Measurements from ENCODE around the gene FAM171A1.
A peak's percentile ranks its signal among the peaks of the same experiment; 100 is the strongest.
"Not testable (repeated sequence)": the region's sequence is repeated elsewhere in the genome, so short reads cannot be mapped to it uniquely, and the experiment has no call there.

Gene FAM171A1

GRCh38 chr10:15370856-15371701 is at the start of gene FAM171A1:
TSS of gene FAM171A1 (minus strand) at chr10:15371289. CDS start at chr10:15371052, 237 bp downstream.
- DNase-seq: no peak

DNA sequence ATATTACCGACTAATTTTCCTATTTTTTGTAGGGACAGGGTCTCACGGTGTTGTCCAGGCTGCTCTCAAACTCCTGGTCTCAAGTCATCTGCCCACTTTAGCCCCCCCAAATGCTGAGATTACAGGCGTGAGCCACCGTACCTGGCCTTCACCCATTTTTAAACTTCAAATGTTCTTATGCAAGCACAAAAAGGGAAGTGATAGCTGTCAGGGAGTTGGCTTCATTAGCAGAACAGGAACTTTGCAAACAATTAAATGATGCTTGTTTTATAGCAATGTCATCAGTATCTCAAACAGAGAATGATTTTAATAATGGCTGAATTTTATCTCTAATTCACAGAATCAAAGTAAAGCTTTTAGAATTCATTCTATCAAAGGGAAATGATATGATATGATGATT is 49.8 kb upstream of the FAM171A1 start:
- peak; percentile 62 for DNase-seq

- peak; percentile 0 for DNase-seq
These were observed 48.3 kb upstream of the FAM171A1 start for GRCh38 chr10:15419279-15419874.

DNA sequence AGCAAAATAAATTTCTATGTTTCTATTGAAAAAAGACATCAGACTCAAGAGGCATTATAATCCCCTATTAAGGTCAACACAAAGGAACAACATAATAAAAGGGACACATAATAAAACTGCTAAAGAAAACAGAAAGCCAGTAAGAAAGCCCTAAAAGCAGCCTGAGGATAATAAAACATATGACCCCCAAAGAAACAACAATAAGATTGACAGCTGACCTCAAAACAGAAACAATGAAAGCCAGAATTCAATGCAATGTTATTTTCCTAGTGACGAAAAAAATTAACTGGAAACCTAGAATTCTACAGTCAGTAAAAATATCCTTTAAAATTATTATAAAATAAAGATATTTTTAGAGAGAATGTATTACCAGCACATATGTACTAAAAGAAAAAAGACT is 44.9 kb upstream of the FAM171A1 start:
- DNase-seq: no peak

DNA sequence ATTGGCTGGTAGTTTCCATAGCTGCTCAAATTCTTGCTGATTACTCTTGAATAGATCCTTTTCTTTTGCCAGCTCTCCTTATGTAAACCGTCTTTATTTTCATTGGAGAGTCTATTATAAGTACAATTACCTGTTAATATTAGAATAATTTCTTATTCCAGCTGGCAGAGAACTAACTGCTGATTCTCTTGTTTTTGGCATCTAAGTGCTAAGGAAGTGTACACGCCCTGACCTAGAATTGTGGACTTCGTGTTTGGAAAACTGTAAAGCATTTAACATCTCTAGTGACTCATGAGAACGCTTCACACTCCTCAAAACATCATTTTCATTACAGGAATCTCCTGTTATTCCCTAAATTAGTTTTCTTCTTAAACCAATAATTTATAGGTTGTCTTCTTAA is 39.9 kb upstream of the FAM171A1 start:
- no peak for DNase-seq

GRCh38 chr10:15409350-15409749 is 38.3 kb upstream of the FAM171A1 start:
- not testable (repeated sequence) for DNase-seq

DNA sequence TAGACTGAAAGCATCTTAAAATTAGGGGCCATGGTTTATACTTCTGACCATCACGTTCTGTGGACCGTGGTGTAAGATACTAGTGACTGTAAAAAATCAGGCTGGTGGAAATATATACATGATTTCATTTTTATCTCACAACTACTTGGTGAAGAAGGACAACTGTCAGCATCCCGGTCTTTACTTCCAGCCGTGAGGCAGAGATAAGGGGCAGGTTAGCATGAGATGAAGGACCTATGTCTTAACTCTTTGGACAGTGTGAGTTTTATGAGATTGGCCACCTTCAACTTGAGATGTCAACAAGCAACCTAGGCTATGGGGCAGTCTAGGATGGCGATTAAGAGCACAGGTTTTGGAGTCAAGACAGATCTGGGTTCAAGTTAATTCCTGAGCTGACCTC is 37.5 kb upstream of the FAM171A1 start:
- DNase-seq: no peak

DNA sequence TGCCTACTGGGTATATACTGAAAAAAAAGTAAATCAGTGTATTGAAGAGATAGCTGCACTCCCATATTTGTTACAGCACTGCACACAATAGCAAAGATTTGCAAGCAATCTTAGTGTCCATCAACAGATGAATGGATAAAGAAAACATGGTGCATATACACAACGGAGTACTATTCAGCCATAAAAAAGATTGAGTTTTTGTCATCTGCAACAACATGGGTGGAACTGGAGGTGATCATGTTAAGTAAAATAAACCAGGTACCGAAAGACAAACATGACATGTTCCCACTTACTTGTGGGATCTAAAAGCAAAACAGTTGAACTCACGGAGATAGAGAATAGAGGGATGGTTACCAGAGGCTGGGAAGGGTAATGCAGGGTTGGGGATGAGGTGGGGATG is 34.2 kb upstream of the FAM171A1 start:
- no peak for DNase-seq

GRCh38 chr10:15401382-15401781 is 30.3 kb upstream of the FAM171A1 start:
- no peak for DNase-seq

DNA sequence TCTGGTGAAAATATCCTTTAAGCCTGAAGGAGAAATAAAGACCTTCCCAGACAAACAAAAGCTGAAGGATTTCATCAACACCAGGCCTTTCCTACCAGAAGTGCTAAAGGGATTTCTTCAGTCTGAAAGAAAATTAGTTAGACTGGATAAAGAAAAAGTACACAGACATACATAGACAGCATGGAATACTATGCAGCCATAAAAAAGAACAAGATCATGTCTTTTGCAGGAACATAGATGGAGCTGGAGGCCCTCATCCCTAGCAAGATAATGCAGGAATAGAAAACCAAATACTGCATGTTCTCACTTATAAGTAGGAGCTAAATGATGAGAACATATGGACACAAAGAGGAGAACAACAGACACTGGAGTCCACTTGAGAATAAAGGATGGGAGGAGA is 29.4 kb upstream of the FAM171A1 start:
- DNase-seq: not testable (repeated sequence)

- no peak for DNase-seq
These were observed 28.1 kb upstream of the FAM171A1 start for GRCh38 chr10:15399060-15399661.

GRCh38 chr10:15395935-15396334 is 24.8 kb upstream of the FAM171A1 start:
- DNase-seq: no peak

- no peak for DNase-seq
These were observed 22.2 kb upstream of the FAM171A1 start for GRCh38 chr10:15393139-15393825.

DNA sequence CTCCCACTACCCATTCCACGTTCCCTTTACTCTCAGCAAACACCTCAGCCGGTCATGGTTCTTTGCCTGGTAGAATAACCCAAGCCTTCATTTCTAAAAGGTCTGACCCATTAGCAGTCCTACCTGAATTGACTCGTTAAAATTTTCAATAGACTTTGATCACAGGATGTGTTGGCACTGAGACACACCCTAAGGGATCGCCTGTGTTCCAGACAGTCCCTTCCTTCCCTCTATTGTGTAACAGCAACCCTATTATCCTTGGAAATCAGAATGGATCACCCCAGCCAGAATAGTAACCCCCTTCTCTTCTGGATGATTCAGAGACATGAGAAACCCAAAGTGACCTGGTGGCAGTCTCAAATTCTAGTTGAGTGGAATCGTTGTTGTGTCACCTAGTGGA is 20.4 kb upstream of the FAM171A1 start:
- DNase-seq: no peak

DNA sequence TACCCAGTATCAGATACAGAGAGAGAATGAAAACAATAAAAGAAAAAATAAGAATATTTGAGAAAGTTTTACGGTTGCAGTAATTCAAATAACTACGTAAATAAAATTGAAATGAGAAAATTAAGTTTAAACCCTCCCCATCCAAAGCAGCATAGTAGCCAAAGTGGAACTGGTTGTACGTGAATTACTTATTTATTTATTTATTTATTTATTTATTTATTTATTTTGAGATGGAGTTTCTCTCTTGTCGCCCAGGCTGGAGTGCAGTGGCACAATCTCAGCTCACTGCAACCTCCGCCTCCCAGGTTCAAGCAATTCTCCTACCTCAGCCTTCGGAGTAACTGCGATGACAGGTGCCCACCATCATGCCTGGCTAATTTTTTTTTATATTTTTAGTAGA is 17.1 kb upstream of the FAM171A1 start:
- DNase-seq: not testable (repeated sequence)

DNA sequence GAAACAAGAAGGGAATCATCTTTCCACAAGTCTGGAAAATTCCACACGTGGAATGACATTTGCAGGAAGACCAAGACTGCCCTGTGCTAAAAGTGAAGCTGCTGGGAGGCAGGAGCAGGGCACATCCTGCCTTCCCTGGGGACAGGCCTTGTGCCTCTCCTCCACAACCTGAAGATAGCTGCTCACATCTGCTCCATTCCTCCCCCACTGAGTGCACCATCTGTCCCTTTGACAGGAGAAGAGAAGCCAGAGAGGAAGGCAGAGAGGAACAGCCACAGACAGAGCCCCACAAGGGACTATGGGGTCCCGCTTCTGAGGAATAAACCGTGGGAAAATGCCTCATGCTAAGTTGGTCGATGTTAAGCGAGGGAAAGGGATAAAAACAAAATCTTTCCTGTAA is 15.9 kb upstream of the FAM171A1 start:
- DNase-seq: no peak

DNA sequence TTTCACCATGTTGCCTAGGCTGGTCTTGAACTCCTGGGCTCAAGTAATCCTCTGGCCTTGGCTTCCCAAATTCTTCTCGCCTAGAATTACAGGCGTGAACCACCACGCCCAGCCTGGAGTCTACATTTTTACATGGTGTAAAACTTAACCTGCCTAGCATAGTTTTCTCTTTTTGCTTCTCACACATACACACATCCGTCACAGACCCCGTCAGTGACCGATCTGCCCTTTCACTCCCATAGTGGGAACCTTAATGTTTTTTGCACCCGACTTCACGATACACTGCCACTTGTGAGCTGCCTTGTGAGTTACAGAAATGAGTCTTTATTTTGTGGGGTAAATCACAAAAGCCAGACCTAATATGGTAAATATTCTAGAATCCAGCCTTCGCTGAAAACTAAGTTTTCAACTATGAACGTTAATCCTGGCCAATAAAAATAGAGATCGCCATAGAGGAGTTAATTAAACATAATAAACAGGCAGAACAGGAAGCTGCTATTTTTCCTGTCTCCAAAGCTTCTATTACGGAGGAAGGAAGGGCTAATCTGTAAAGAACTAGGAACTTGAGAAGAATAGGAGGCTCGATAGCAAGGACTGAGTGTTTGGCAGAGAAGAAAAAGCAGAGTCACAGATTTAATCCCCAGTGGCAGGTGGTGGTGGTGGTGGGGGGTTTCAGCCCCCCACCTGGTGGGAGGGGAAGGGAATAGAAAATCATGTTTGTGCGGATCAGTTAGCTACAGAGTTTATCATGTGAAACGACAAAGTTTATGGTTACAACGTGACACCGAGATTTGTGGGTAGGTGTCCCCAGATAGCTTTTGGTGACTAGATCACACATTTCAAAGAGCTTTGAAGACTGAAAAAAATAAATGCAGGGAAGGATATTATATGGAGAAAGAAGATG is 14.7 kb upstream of the FAM171A1 start:
- no peak for DNase-seq

GRCh38 chr10:15381420-15381819 is 10.3 kb upstream of the FAM171A1 start:
- no peak for DNase-seq

- no peak for DNase-seq
These were observed 8.0 kb upstream of the FAM171A1 start for GRCh38 chr10:15379078-15379477.

DNA sequence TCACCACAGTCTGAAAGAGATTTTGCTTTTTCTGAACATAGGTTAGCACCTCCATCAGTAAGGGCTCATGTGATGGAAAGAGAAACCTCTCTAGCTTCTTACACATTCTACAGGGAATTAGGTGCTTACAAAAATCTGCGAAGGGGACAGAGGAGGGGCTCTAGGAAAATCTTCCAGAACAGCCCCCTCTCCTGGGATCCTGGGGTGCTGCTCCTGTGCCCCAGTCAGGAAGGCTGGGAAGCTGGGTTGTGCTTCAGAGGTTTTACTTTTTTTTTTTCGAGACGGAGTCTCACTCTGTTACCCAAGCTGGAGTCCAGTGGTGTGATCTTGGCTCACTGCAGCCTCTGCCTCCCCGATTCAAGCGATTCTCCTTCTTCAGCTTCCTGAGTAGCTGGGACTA is 7.5 kb upstream of the FAM171A1 start:
- no peak for DNase-seq

DNA sequence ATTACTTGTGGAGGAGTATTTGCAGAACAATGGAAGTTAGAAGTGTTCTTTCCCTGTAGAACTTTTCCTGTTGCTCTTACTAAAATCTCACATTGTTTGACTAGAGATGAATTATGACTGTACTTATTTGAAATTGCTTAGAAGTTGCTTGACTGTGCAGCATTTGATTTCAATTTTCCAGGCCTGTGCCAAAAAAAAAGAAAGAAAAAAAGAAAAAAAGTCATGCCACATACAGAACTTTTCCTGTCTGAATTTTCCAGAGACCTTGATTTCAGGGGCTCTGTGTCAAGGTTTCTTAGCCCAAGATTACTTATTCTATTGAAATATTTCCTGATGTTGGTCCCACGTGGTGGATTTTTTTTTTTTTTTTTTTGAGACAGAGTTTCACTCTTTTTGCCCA is 3.5 kb upstream of the FAM171A1 start:
- DNase-seq: no peak

DNA sequence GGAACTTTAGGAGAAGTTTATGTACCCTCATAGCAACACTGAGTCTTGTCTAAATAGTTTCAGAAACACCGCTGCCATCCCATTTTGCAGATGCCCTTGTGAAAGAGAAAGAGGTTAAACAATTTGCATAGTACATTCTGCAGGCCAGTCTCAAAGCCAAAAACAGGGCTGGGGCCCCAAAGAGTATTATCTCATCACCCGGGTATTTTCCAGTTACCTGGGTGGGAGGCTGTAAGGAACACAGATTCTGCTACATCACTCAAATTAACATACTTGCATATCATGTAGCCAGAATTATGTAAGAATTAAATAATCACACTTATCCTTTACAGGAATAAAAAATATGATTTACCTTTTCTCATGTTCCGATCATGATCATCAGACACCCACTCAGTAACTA is 3.1 kb upstream of the FAM171A1 start:
- DNase-seq: no peak

Data from MV-4-11 (cell line).